ENCODE data around the gene ASAP2.

DNA sequence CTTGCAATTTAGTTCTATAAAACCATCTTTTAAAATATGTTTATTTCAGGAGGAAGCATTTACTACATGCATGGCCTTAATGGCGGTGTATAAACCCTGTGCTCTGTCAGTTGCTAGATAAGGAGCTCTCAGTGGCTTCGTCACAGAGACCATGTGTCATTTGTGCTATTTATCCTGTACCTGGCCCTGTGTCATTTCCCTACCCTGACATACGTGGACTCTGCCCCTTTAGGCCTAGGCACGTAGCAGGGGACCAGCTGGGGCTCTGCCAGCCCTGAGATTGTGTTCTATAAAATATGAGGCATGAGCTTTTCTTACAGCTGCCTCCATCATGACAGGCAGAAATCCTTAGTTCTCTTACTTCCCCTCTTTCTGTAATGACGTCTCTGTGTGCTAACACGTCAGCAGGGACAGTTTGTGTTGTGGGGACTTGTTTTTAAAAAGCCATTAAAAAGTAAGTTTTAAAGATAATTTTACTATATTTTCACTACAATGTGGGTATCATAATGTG lies 128.8 kb downstream of the ASAP2 start:
- TF ChIP-seq, protein P1, sequence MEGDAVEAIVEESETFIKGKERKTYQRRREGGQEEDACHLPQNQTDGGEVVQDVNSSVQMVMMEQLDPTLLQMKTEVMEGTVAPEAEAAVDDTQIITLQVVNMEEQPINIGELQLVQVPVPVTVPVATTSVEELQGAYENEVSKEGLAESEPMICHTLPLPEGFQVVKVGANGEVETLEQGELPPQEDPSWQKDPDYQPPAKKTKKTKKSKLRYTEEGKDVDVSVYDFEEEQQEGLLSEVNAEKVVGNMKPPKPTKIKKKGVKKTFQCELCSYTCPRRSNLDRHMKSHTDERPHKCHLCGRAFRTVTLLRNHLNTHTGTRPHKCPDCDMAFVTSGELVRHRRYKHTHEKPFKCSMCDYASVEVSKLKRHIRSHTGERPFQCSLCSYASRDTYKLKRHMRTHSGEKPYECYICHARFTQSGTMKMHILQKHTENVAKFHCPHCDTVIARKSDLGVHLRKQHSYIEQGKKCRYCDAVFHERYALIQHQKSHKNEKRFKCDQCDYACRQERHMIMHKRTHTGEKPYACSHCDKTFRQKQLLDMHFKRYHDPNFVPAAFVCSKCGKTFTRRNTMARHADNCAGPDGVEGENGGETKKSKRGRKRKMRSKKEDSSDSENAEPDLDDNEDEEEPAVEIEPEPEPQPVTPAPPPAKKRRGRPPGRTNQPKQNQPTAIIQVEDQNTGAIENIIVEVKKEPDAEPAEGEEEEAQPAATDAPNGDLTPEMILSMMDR (IDR thresholded peaks at IDR 0.05): no peak
- no peak for TF ChIP-seq POLR2A (IDR thresholded peaks at IDR 0.05)
- TF ChIP-seq EP300 (IDR thresholded peaks at IDR 0.05; ENCODE audit: low read depth): no peak
- TF ChIP-seq POLR2AphosphoS5 (IDR thresholded peaks at IDR 0.05): peak; percentile 22 to 77 (median 75)

Data from transverse colon (tissue), 4 donors.